GM12874 (cell line): ENCODE data around the gene ERC2.

Experiments used
- TF ChIP-seq, protein P1 (sequence below): IDR thresholded peaks from 2 replicates; pipeline ENCODE4 v1.5.1; 2011; ENCODE audit warnings: low read depth, mild to moderate bottlenecking, control low read depth, low read length, moderate library complexity; ENCODE audit not compliant: insufficient read depth

Gene ERC2

DNA sequence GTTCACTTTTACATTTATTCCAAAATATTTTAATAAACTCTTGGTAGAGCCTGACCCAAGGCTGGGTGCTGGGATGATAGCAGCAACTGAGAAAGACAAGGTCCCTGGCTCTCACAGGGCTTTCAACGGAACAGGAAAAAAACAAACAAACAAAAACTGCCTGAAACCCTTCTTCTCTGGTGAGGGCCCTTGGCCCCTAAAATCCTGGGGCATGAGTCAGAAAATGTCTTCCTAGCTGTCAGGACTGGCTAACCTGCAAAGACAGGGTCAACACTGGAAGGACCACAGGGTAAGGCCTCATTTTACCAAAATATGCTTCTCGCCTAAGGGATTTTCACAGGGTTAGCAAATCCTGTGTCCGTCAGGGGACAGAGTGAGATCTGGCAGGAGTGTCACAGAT lies 935.5 kb downstream of the ERC2 start:
- TF ChIP-seq, protein P1, sequence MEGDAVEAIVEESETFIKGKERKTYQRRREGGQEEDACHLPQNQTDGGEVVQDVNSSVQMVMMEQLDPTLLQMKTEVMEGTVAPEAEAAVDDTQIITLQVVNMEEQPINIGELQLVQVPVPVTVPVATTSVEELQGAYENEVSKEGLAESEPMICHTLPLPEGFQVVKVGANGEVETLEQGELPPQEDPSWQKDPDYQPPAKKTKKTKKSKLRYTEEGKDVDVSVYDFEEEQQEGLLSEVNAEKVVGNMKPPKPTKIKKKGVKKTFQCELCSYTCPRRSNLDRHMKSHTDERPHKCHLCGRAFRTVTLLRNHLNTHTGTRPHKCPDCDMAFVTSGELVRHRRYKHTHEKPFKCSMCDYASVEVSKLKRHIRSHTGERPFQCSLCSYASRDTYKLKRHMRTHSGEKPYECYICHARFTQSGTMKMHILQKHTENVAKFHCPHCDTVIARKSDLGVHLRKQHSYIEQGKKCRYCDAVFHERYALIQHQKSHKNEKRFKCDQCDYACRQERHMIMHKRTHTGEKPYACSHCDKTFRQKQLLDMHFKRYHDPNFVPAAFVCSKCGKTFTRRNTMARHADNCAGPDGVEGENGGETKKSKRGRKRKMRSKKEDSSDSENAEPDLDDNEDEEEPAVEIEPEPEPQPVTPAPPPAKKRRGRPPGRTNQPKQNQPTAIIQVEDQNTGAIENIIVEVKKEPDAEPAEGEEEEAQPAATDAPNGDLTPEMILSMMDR: no peak

DNA sequence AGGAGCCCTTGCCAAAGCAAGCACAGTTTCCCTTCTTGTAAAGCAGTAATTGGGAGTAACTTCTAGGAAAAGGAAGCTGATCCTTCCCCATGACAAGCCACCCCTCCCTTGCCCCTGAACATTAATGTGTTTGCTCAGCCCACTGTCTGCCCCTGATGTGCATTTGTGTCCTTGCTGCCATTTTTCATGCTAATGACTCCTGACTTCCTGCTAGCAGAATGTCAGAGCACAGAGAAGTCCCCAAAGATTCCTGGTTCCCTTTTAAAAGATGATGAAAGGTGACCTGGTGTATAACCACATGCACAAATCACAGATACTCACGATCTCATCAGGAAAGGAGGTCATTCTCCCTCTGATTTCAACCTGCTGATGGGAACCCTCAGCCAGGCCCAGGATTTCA lies 936.9 kb downstream of the ERC2 start:
- TF ChIP-seq, protein P1: no peak

DNA sequence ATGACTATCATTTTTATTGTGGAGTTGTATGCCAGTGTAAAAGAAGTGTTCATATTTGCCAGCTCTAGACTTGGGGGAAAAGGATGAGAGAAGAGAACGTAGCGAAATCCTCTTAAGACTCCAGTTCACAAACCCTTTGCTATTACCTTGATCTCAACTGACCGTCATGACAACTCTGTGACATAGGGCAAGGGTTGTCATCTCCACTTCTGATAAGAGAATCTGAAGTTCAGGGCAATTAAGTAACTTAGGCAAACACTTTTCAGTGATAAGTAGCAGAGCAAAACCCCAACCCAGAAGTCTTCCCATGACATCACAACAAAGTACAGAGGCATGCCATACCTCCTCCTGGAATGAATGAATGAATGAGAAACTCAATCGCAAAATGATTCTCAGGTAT lies 940.9 kb downstream of the ERC2 start:
- TF ChIP-seq, protein P1: no peak

DNA sequence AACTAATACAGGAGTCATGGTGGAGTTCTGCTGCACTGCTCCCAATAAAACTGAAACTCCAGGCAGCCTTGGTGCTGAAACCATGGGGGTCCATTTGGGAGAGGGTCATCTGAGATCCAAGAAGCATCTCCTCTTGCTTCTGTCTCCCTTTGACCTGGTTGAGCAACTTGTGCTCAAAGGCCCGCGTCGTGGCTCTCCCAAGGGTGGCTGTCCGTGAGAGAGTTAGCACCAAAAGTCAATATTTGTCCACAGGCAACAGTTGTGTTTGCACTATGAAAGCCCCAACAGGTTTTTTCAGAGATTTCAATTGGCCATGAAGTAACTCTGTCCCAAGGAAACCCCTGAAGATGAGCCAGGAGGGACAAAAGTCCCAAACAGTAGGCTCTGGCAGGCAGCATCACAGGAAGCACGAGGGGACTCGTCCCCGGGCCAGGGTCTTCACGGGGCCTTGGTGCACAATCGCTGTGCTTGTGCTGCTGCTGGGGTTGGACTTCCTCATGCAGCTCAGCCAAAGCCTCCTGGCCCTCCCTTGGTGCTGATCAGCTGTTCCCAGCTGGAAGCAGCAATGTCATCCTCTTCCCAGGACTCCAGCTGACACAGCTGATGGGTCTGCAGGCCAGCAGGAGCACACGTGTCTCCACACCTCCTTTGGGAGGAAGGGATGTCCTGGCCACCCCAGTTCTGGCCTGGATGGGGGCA lies 941.8 kb downstream of the ERC2 start:
- TF ChIP-seq, protein P1: no peak

DNA sequence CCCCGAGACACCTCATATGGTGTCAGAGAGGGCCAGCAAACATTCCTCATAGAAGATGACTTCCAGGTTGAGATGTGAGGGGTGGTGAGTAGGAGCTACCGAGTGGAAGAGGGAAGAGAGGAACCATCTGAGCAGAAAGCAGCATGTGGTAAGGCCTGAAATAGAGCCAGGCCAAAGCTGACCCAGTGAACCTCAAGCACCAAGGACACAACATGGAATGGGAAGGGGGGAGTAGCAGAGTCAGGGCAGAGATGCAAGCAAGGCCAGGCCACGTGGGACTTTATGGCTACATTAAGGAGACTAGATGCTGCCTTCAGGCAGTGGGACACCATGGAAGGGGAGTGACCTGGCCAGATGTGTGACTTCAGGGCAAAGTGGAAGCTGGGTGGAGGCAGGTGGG lies 942.8 kb downstream of the ERC2 start:
- TF ChIP-seq, protein P1: no peak

DNA sequence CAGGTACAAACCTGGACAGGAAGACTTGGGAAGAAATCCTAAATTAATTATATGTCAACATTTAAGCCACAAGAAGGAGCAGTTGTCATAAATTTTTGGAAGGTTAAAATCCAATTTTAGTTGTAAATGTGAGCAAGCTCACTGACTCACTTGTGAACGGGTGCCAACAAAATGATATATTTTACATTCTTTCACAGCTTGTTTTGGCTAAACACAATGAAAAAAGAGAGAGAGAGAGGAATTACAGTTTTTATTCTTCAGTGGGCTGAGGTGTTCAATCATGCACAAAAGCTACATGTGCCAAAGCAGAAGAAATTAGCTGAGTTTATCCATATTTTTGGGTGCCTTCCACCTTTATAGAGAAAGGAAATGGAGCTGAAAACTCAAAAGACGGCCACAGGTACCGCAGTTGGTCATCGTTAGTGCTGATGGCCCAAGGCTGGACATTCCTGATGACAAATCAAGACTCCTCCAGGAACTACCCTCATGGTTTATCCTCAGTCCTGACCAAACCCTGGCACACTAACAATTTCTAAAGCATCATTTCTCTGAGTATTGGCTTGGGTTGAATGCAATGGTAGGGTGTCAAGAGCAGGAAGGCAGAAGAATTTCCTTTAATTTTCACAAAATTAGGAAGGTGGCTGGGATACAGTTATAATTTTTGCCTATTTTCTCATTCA lies 943.6 kb downstream of the ERC2 start:
- TF ChIP-seq, protein P1: no peak

DNA sequence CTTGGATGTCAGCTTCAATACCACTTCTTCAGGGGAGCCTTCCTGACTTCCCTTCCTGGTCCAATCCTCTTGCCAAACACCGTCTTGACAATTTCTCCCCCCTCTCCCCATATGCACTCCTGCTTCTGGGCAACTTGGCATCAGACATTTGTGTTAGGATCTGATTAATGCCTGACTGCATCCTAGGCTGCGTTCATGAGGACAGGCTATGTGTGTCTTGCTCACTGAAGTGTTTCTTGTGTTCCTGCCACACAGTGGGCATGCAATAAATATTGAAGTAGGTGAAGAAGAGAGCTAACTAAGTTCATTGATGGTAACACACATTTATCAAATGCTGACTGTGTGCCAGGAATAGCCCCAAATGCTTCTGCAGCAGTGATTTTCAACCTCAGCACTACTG lies 944.8 kb downstream of the ERC2 start:
- TF ChIP-seq, protein P1: no peak
